Suprapubic skin (tissue), 4 donors: ENCODE measurements around the gene MUTYH. TPM values are rescaled to one million over a fixed set of nuclear protein-coding genes. Genes with fewer than 3 reads are reported as not detected.

Experiments
- DNase-seq, 2 donors: peaks; one replicate each; pipeline ENCODE4 v3.0.0-alpha.2; 2019; ENCODE audit warnings: low spot score in 2 of 2
- H3K27ac ChIP-seq: fragments of 200-600 bp; sonication (generic); one replicate; pipeline ENCODE4 v1.5.1; 2019
- H3K27me3 ChIP-seq: fragments of 200-600 bp; sonication (generic); one replicate; pipeline ENCODE4 v1.5.1; 2019
- H3K36me3 ChIP-seq: fragments of 200-600 bp; sonication (generic); one replicate; pipeline ENCODE4 v1.5.1; 2019
- H3K4me1 ChIP-seq: fragments of 200-600 bp; sonication (generic); one replicate; pipeline ENCODE4 v1.5.1; 2019
- H3K4me3 ChIP-seq: fragments of 200-600 bp; sonication (generic); one replicate; pipeline ENCODE4 v1.5.1; 2019; ENCODE audit warnings: mild to moderate bottlenecking
- H3K9me3 ChIP-seq: fragments of 200-600 bp; sonication (generic); one replicate; pipeline ENCODE4 v1.5.1; 2019
- CTCF ChIP-seq, 2 donors: fragments of 200-600 bp in 1 of 2; fragments of 450-650 bp in 1 of 2; sonication (generic) in 1 of 2; IDR thresholded peaks; one replicate each; pipeline ENCODE4 v1.5.1; 2016 to 2019; ENCODE audit warnings: antibody characterized with exemption in 2 of 2, mild to moderate bottlenecking in 1 of 2, moderate library complexity in 1 of 2
- EP300 ChIP-seq: sonication (generic); formaldehyde crosslinking; IDR thresholded peaks from one replicate; pipeline ENCODE4 v1.6.1; 2017; ENCODE audit warnings: antibody characterized with exemption
- POLR2A ChIP-seq, 2 donors: fragments of 450-650 bp; IDR thresholded peaks; one replicate each; pipeline ENCODE4 v1.6.1; 2017; ENCODE audit warnings: antibody characterized with exemption in 2 of 2, mild to moderate bottlenecking in 2 of 2, moderate library complexity in 2 of 2
- POLR2AphosphoS5 ChIP-seq, 3 donors: sonication (generic); formaldehyde crosslinking; IDR thresholded peaks; one replicate each; pipeline ENCODE4 v1.6.1; 2017; ENCODE audit warnings: antibody characterized with exemption in 3 of 3
- WGBS: methylation state at CpG from one replicate; pipeline ENCODE4 v1.1.5; 2018; 5-methylcytosine and 5-hydroxymethylcytosine counted together
- total RNA-seq, 4 donors: library from RNA; depleted of rRNA; stranded (reverse); fragments of >200 nt; gene quantifications; one replicate each; pipeline ENCODE4 v1.1.0, GENCODE V29; 2016

The MUTYH gene
- total RNA-seq, 4 donors from 2014 or later: 22.1 to 38.2 (median 30.7) TPM

DNA sequence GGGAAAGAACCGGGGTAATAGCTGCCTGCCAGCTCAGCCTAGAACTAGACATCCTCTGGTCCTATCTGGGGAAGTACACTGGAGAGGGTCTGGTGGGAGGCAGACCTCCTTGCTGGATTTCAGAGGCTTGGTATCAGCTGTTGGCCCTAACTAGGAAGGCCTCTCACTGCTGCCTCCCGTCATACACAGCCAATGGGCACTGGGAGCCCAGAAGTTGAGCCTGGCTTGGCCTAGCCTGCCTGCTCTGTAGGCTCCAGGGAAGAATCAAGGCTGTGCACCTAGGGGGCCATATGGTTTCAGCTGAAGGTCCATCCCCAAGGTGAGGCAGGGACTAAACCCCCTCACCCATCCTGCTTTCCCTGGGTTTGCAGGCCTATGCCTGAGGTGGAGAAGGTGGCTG, 4.3 kb upstream of the MUTYH start:
- no peak for TF ChIP-seq EP300
- TF ChIP-seq POLR2AphosphoS5 (IDR thresholded peaks at IDR 0.05): no peak
- no peak for TF ChIP-seq CTCF (IDR thresholded peaks at IDR 0.05)
- TF ChIP-seq POLR2A (IDR thresholded peaks at IDR 0.05): no peak
- Histone ChIP-seq H3K27me3 (no peaks in the 10 kb centered on the region), H3K4me3 (no peak overlapping the region), H3K27ac (no peak overlapping the region), H3K4me1 (peaks cover 32% of the 10 kb centered on the region), H3K9me3 (no peaks in the 10 kb centered on the region), H3K36me3 (peaks cover 47% of the 10 kb centered on the region)
- no peak for DNase-seq
- 100% methylated on average over 1 of the region's 2 CpGs for WGBS

GRCh38 chr1:45340816-45341466, 701 bp upstream of the MUTYH start:
- H3K27me3 ChIP-seq: no peaks in the 10 kb centered on the region
- no peak for TF ChIP-seq POLR2AphosphoS5 (IDR thresholded peaks at IDR 0.05)
- no peak for TF ChIP-seq EP300
- TF ChIP-seq POLR2A (IDR thresholded peaks at IDR 0.05): no peak
- no peak for TF ChIP-seq CTCF (IDR thresholded peaks at IDR 0.05)
- peak overlapping the region; percentile 59 for H3K4me3 ChIP-seq
- peak overlapping the region; percentile 93 for H3K27ac ChIP-seq
- H3K4me1 ChIP-seq: peaks cover 23% of the 10 kb centered on the region
- peaks cover 40% of the 10 kb centered on the region for H3K36me3 ChIP-seq
- 25% methylated on average over 6 of the region's 6 CpGs for WGBS
- no peaks in the 10 kb centered on the region for H3K9me3 ChIP-seq
- no peak for DNase-seq

DNA sequence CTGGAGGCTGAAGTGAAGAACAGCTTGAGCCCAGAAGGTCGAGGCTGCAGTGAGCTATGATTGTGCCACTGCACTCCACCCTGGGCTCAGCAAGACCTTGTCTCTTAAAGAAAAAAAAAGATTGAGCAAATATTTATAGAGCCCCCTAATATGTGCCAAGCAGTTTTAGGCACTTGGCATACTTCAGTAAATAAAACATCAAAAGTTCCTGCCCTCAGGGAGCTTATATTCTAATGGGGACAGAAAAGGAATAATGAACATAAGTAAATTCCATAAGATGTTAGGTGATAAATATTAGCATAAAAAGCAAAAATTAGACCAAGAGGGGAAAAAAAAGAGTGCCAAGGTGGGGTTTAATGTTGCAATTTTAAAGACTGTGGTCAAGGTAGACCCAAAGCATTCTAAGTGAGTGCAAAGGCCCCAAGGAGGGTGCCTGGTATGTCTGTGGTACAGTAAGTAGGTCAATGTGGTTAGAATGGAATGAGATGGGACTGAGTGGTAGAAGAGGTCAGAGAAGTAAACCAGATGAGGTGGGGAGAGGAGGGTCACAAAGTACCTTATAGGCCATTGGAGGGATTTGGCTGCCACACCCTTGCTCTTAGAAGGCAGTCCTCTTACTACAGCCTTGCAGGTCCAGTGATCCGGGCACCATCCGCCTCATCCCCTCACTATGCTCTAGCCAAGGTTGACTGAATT, 2.5 kb downstream of the MUTYH start:
- Histone ChIP-seq H3K36me3 (peaks cover 20% of the 10 kb centered on the region), H3K4me1 (peaks cover 23% of the 10 kb centered on the region), H3K9me3 (no peaks in the 10 kb centered on the region), H3K27me3 (no peaks in the 10 kb centered on the region), H3K4me3 (no peak overlapping the region), H3K27ac (no peak overlapping the region)
- DNase-seq: no peak
- TF ChIP-seq POLR2A (IDR thresholded peaks at IDR 0.05) (no peak), EP300 (no peak), POLR2AphosphoS5 (IDR thresholded peaks at IDR 0.05) (no peak), CTCF (IDR thresholded peaks at IDR 0.05) (no peak)
- whole genome bisulfite sequencing: 89% methylated on average over 3 of the region's 3 CpGs

- H3K27ac ChIP-seq: no peak overlapping the region
- WGBS: 83% methylated on average over 4 of the region's 4 CpGs
Observed at GRCh38 chr1:45335855-45336324, 4.3 kb downstream of the MUTYH start.

More at GRCh38 chr1:45335855-45336324, 4.3 kb downstream of the MUTYH start:
- Histone ChIP-seq H3K9me3 (no peaks in the 10 kb centered on the region), H3K4me1 (peaks cover 12% of the 10 kb centered on the region), H3K27me3 (no peaks in the 10 kb centered on the region), H3K36me3 (peaks cover 31% of the 10 kb centered on the region), H3K4me3 (no peak overlapping the region)
- TF ChIP-seq EP300 (no peak), POLR2AphosphoS5 (IDR thresholded peaks at IDR 0.05) (no peak), POLR2A (IDR thresholded peaks at IDR 0.05) (no peak), CTCF (IDR thresholded peaks at IDR 0.05) (no peak)
- no peak for DNase-seq
